ENCODE results near the gene RGS3. TPM values are rescaled to one million over a fixed set of nuclear protein-coding genes. Genes with fewer than 3 reads are reported as not detected.

RGS3 gene
- total RNA-seq, 1 experiment from 2014 or later: 35.8 TPM

DNA sequence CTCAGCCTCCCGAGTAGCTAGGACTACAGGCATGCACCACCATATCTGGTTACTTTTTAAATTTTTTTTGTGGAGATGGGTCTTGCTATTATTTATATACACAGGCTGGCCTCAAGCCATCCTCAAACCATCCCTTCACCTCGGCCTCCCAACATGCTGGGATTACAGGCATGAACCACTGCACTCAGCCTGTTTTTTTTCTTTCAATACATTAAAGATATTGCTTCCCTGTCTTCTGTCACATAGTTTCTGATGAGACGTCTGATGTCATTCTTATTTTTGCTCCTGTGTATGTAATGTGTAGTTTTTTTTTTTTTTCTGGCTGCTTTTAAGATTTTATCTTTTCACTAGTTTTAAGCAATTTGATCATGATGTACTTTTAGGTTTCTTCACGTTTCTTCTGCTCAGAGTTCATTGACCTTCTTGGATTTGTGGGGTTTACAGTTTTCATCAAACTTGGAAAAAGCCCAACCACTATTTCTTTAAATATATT is 11.4 kb upstream of the RGS3 start:
- Histone ChIP-seq H3K4me3 (no peak overlapping the region), H3K36me3 (no peaks in the 10 kb centered on the region), H3K27me3 (no peaks in the 10 kb centered on the region)

DNA sequence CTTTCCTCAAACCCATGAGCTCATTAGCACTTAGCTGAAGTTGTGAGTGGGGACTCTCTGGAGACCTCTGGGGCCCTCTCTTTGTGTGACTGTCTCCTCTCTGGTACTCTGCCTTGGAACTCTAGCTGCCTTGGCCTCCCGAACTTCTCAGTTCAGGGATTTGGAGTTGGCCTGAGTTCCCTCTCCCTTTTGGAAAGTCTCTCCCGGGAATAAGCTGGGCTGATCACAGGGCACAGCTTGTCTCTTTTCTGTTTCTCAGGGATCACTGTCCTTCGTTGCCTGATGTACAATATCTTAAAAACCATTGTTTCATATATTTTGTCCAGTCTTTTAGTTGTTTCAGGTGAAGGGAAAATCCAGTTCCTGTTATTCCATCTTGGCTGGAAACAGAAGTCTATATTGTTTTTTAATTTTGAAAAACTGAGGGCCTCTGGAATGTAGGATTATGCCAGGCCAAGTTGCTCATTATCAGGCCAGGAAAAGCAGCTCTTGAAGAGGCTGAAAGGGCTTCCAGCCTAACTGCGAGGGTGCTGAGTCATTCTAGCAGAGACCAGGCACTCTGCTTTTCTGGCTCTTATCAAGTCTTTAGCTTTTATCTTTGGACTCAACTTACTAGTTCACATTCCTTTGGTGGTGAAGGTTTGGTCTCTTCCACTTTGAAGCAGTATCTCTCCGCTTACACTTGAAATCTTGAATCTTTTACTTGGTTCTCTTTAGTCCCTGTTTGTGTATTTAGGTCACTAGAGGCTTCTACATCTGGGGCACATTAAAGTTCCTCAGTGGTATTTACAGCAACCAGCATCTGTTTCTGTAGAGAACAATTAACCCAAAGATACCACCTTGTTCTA is 8.4 kb upstream of the RGS3 start:
- peak overlapping the region; percentile 20; the same call in 1 of the 2 replicates for H3K27ac ChIP-seq
- H3K4me3 ChIP-seq: no peak overlapping the region
- H3K9me3 ChIP-seq (replicated peaks): no peaks in the 10 kb centered on the region
- H3K27me3 ChIP-seq: no peaks in the 10 kb centered on the region
- DNase-seq: peak; percentile 45 to 55
- no peaks in the 10 kb centered on the region for H3K36me3 ChIP-seq
- peaks cover 16% of the 10 kb centered on the region for H3K4me1 ChIP-seq

More for the DNA sequence above, 11.4 kb upstream of the RGS3 start:
- no peak for DNase-seq
- H3K4me1 ChIP-seq: peaks cover 16% of the 10 kb centered on the region
- no peak overlapping the region for H3K27ac ChIP-seq
- H3K9me3 ChIP-seq (replicated peaks): no peaks in the 10 kb centered on the region

DNA sequence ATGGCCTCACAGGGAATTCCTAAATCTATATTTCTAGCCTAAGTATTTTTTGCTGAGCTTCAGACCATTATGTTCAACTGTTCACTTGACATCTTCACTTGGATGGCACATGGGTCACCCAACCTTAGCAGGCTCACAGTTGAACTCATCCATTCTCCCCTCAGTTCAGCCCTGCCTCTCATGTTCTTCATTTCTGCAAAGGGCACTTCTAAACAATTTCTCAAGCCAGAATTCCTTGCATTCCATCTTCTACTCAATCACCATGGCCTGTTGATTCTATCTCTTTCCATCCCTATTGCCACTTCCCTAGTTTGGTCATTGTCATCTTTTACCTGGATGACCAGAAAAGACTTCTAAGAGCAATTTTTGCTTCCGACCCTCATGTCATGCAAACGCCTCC is 7.3 kb upstream of the RGS3 start:
- Histone ChIP-seq H3K9me3 (replicated peaks) (no peaks in the 10 kb centered on the region), H3K27me3 (no peaks in the 10 kb centered on the region), H3K4me3 (no peak overlapping the region), H3K4me1 (peaks cover 16% of the 10 kb centered on the region), H3K27ac (no peak overlapping the region), H3K36me3 (no peaks in the 10 kb centered on the region)
- no peak for DNase-seq

DNA sequence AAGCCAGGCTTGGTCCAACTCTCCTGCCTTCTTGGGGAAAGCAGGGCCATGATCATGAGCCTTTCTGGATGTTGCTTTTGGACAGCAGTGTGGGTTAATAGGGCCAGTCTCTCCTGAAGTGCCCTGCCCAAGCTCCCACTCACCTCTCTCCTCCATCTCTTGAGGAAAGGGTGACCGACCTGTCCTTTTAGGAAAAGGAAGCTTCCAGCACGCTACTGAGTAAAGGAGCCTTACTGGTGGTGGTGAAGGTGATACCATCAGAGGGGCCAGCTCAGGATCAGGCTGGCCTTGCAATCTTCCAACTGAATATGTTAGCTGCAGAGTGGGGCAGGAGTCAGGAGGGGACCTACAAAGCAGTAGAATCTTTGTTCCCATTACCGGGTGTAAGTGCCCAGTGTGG is 2.2 kb upstream of the RGS3 start:
- Histone ChIP-seq H3K4me1 (peaks cover under 1% of the 10 kb centered on the region; the same call in 1 of the 2 replicates), H3K27ac (no peak overlapping the region), H3K27me3 (no peaks in the 10 kb centered on the region; the same call in 1 of the 2 replicates), H3K9me3 (replicated peaks) (no peaks in the 10 kb centered on the region), H3K36me3 (no peaks in the 10 kb centered on the region), H3K4me3 (no peak overlapping the region)
- no peak for DNase-seq

DNA sequence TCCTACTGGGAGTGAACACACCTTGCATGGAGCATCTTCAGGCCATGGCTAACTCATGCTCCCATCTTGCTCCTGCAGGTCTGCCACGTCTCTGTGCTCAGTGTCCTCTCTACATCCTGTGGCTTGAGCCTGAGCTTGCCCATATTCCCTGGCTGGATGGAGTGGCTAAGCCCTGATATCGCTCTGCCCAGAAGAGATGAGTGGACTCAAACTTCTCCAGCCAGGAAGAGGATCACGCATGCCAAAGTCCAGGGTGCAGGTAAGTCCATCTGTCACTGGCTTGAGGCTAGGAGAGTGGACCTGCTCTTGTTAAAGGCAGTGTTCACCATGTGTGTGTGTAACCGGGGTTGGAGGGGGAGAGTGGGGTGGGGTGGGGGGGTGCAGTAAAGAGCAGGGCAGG is 1.6 kb upstream of the RGS3 start:
- no peak overlapping the region for H3K4me3 ChIP-seq
- H3K36me3 ChIP-seq: no peaks in the 10 kb centered on the region
- 0 out of 2 replicates have a peak, but pooled peaks cover under 1% of the 10 kb centered on the region for H3K9me3 ChIP-seq (replicated peaks)
- no peak overlapping the region for H3K27ac ChIP-seq
- no peaks in the 10 kb centered on the region for H3K4me1 ChIP-seq
- DNase-seq: no peak
- H3K27me3 ChIP-seq: no peaks in the 10 kb centered on the region; the same call in 1 of the 2 replicates

DNA sequence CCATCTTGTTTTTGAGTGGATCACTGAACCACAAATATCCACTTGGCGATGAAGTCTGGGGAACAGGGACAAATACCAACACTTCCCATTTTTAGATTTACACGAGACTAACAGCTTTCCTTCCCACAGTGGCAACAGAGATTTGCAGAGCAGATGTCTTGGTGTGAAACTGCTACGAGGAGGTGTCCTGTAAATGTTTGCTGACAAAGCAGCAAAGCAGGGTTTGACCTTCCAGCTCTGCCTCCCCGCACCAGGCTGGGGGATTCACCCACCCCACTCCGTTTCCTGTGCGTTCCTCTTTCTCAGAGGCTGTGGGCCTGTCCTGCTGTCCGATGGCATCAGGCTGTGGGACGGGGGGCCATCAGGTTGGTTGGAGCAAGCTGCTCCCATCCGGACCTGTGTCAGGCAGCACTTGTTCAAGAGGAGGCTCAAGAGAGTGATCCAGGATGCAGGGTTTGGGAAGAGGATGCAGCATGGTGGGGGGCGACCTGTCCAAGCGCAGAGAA is 693 bp upstream of the RGS3 start:
- no peak for DNase-seq
- 0 out of 2 replicates have a peak, but pooled peaks cover 6% of the 10 kb centered on the region for H3K9me3 ChIP-seq (replicated peaks)
- no peaks in the 10 kb centered on the region; the same call in 1 of the 2 replicates for H3K27me3 ChIP-seq

DNA sequence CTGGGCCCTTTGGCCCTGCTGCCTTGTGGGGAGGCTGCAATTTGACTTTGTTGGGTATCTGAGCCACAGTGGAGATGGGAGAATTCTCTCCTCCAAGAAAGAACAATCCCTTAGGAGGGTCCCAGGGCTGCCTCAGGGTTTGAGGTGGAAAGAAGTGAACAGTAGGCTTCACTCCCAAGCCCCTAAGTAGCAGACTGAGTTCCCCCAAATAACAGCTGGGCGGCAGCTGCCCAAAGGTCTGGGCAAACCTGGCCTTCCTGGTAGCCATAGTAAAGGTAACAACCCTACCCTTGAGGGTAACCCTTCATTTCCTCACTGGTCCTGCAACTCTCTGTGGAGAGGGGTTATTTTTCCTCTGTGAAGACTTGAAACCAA is 746 bp downstream of the RGS3 start:
- no peak overlapping the region for H3K27ac ChIP-seq
- no peak overlapping the region for H3K4me3 ChIP-seq
- 0 out of 2 replicates have a peak, but pooled peaks cover 6% of the 10 kb centered on the region for H3K9me3 ChIP-seq (replicated peaks)
- DNase-seq: no peak
- H3K36me3 ChIP-seq: no peaks in the 10 kb centered on the region
- H3K4me1 ChIP-seq: peaks cover 7% of the 10 kb centered on the region
- no peaks in the 10 kb centered on the region; the same call in 1 of the 2 replicates for H3K27me3 ChIP-seq

More for the DNA sequence above, 693 bp upstream of the RGS3 start:
- Histone ChIP-seq H3K4me1 (no peaks in the 10 kb centered on the region), H3K36me3 (no peaks in the 10 kb centered on the region), H3K27ac (no peak overlapping the region), H3K4me3 (no peak overlapping the region)

DNA sequence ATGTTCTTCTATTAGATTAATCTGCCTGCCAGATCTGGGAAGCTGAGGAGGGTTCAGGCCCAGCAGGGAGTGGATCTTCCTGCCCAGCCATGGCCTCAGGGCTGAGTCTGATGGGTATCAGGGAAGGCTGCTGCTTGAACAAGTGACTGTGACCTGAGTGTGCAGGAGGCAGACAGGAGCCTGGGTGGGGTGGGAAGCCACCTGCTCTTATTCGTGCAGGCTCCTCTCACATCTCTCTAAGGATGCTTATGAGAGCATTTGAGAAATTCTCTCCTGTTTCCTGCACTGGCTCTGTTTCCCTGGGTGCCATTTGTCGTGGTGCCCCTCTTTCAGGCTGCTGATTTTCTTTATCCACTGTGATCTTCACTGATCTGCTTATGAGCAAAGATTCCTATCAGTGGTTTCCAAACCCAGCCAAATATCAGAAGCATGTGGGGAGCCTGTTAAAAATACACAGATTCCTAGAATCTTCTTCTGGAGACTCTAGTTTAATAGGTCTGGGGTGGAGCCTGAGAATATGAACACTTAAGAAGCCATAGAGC is 2.1 kb downstream of the RGS3 start:
- no peak for DNase-seq
- no peak overlapping the region for H3K27ac ChIP-seq

DNA sequence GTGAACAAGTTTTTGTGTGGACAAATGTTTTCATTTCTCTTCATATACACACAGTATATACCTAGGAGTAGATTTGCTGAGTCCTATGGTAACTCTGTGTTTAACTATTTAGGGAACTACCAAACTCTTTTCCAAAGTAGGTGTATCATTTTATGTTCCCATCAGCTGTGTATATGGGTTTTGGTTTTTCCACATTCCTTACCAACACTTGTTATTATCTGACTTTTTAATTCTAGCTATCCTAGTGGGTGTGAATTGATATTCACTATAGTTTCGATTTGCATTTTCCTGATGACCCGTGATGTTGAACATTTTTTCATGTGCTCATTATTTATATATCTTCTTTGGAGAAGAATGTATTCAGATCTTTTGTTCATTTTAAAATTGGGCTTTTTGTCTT is 3.7 kb downstream of the RGS3 start:
- DNase-seq: no peak
- 0 out of 2 replicates have a peak, but pooled peaks cover 6% of the 10 kb centered on the region for H3K9me3 ChIP-seq (replicated peaks)
- no peaks in the 10 kb centered on the region for H3K36me3 ChIP-seq
- peaks cover 10% of the 10 kb centered on the region for H3K4me1 ChIP-seq
- H3K4me3 ChIP-seq: no peak overlapping the region
- H3K27me3 ChIP-seq: no peaks in the 10 kb centered on the region; the same call in 1 of the 2 replicates
- H3K27ac ChIP-seq: no peak overlapping the region

More for the DNA sequence above, 2.1 kb downstream of the RGS3 start:
- H3K36me3 ChIP-seq: no peaks in the 10 kb centered on the region
- peaks cover 10% of the 10 kb centered on the region for H3K4me1 ChIP-seq
- 0 out of 2 replicates have a peak, but pooled peaks cover 6% of the 10 kb centered on the region for H3K9me3 ChIP-seq (replicated peaks)
- H3K27me3 ChIP-seq: no peaks in the 10 kb centered on the region; the same call in 1 of the 2 replicates
- no peak overlapping the region for H3K4me3 ChIP-seq

DNA sequence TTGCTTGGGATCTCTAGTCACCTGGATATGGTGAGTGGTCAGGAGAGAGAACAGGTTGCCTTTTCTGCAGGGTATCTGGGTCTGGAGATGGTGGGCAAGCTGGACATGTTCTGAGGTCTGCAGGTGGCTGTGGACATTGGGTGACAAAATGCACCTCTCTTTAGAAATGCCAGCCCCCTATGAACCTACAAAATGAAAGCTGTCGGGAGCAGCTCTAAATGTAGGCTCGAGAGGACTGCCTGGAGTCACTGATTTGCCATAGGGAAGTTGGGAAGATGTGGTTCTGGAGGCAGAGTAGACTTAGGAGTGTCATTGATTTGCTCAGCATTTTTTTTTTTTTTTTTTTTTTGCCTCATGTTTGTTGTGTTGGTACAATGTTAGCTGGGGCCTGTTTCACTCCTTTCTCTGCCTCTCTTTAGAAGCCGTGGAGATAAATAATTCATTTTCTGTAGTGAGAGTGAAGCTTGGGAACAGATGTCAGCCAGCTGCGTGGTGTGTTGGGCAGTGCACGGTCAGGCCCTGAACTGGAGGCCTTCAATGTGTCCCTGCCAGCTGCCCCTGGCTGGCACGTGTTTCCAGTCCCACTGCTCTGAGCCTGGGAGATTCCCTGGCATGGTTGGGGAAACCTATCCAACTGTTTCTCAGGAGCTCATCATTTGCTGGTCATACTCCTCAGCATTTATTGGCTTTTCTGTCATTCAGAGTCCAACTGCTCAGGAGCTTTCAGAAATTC is 5.4 kb downstream of the RGS3 start:
- 0 out of 2 replicates have a peak overlapping the region, but pooled peaks have one; percentile 22 for H3K27ac ChIP-seq
- H3K4me3 ChIP-seq: no peak overlapping the region
- peak; percentile 72 to 85 for DNase-seq
- H3K27me3 ChIP-seq: no peaks in the 10 kb centered on the region; the same call in 1 of the 2 replicates
- 0 out of 2 replicates have a peak, but pooled peaks cover 6% of the 10 kb centered on the region for H3K9me3 ChIP-seq (replicated peaks)
- H3K36me3 ChIP-seq: no peaks in the 10 kb centered on the region
- peaks cover 10% of the 10 kb centered on the region for H3K4me1 ChIP-seq

DNA sequence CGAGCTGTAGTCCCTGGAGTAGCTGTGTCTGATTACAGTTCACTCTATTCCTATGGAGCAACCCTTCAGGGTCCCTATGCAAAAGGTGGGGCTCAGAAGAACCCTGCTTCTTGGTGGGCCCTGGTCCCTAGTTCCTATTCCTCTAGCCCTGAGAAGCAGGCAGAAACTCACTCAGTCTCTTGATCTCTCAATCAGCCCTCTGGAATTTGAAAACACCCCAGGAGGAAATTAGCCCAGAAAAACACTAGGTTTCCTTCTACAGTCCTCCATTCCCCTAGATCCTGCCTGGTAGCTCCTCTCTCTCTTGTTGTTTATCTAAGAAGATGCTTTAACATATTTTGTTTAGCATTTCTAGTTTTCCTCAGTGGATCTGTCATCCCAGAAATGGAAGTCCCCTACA is 7.6 kb downstream of the RGS3 start:
- DNase-seq: no peak

DNA sequence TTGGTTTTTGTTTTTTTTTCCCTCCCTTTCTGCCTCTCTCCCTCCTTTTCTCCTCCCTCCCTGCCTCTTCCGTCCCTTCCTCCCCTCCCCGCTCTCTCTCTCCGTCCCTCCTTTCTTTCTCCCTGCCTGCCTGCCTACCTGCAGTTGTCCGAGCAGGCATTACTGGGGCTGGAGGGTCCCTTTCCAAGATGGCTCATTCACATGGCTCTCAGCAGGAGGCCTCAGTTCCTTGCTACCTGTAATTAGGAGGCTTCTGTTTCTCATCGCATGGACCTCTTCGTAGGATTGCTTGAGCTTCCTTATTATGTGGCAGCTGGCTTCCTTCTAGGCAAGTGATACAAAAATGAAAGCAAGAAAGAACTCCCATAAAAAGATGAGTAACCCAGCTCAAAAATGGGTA is 8.0 kb downstream of the RGS3 start:
- H3K27ac ChIP-seq: no peak overlapping the region
- no peaks in the 10 kb centered on the region for H3K27me3 ChIP-seq
- DNase-seq: no peak
- H3K4me3 ChIP-seq: no peak overlapping the region
- H3K4me1 ChIP-seq: peaks cover 10% of the 10 kb centered on the region
- H3K9me3 ChIP-seq (replicated peaks): 0 out of 2 replicates have a peak, but pooled peaks cover 6% of the 10 kb centered on the region
- H3K36me3 ChIP-seq: no peaks in the 10 kb centered on the region

More for the DNA sequence above, 7.6 kb downstream of the RGS3 start:
- Histone ChIP-seq H3K4me3 (no peak overlapping the region), H3K9me3 (replicated peaks) (0 out of 2 replicates have a peak, but pooled peaks cover 6% of the 10 kb centered on the region), H3K4me1 (peaks cover 10% of the 10 kb centered on the region), H3K27me3 (no peaks in the 10 kb centered on the region), H3K36me3 (no peaks in the 10 kb centered on the region), H3K27ac (no peak overlapping the region)

DNA sequence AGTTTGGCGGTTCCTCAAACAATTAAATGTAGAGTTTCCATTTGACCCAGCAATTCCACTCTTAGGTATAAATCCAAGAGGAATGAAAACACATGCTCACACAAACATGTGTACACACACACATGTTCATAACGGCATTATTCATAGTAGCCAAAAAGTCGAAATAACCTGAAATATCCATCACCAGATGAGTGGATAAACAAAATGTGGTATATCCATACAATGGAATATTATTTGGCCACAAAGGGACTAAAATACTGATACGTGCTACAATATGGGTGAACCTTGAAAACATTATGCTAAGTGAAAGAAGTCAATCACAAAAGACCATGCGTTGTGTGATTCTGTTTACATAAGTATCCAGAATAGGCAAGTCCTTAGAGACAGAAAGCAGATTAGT is 8.7 kb downstream of the RGS3 start:
- Histone ChIP-seq H3K27ac (no peak overlapping the region), H3K4me1 (peaks cover 10% of the 10 kb centered on the region), H3K27me3 (no peaks in the 10 kb centered on the region), H3K4me3 (no peak overlapping the region), H3K36me3 (no peaks in the 10 kb centered on the region), H3K9me3 (replicated peaks) (0 out of 2 replicates have a peak, but pooled peaks cover 3% of the 10 kb centered on the region)
- no peak for DNase-seq

DNA sequence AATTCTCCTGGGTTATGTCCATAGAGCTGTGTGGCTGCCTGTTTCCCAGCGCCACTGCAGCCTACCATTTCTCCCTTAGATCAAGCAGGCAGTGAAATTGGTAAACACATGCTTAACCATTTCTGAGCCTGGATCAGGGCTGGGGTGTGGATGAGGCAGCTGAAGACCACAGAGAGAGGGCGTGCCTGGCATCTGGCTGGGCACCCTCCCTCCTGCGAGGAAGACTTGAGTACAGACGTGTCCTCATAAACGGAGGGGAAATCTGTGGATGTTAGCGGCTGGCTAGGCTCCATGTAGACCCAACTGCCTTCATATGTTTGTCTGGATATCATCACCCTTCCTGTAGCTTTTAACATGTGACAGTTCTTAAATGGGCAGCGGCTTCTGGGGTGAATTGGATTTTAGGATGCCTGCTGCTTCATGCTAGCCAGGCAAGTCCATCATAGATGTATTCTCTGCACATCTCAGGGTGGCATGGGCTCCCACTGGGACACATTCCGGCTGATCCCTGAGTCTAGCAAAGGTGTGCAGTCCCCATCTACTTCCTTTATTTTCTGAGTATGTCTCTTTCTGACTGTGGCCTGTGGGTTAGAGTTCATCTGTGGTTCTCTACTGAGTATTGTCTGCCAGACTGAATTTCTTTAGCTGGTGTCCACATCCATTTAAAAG is 11.0 kb downstream of the RGS3 start:
- peaks cover 11% of the 10 kb centered on the region for H3K27me3 ChIP-seq
- no peaks in the 10 kb centered on the region for H3K9me3 ChIP-seq (replicated peaks)
- H3K36me3 ChIP-seq: no peaks in the 10 kb centered on the region
- no peak overlapping the region for H3K4me3 ChIP-seq
- no peak for DNase-seq
- peaks cover under 1% of the 10 kb centered on the region; the same call in 1 of the 2 replicates for H3K4me1 ChIP-seq
- H3K27ac ChIP-seq: no peak overlapping the region

All from SJCRH30 (cell line).